H1 (cell line): Measurements from ENCODE around the gene KLHDC10. TPM values are rescaled to one million over a fixed set of nuclear protein-coding genes. Genes with fewer than 3 reads are reported as not detected.
"Not testable (repeated sequence)": the region's sequence is repeated elsewhere in the genome, so short reads cannot be mapped to it uniquely, and the experiment has no call there.

Experiments used
- CTCF ChIA-PET: fragments of 300-600 bp; sonication (Branson Sonifier 250); formaldehyde crosslinking; loops from one replicate; lab custom pipeline; 2021; ENCODE audit not compliant: partially characterized antibody; lab: Charles Lee
- POLR2A ChIA-PET: fragments of 300-600 bp; sonication (Branson Sonifier 250); formaldehyde crosslinking; loops from one replicate; lab custom pipeline; 2021; ENCODE audit warnings: inconsistent platforms; ENCODE audit not compliant: partially characterized antibody; lab: Charles Lee
- DNase-seq, 2 experiments: peaks; one replicate each; pipeline versions ENCODE4 v3.0.0 to v3.0.0-alpha.2; 2010 to 2022; ENCODE audit warnings: low spot score in 2 of 2, low read depth in 1 of 2, mixed read lengths in 1 of 2
- FAIRE-seq: peaks from 2 replicates; lab custom pipeline; 2011; peaks lifted over from hg19 to GRCh38; lab: Jason Lieb, UNC
- H2AFZ ChIP-seq: 2 replicates; pipeline ENCODE4 v1.8.1; 2012; ENCODE audit warnings: low read length, inconsistent platforms
- H2AK5ac ChIP-seq: 2 replicates; pipeline ENCODE4 v1.6.1; 2013; ENCODE audit warnings: low read depth, low read length
- H2BK120ac ChIP-seq: replicated peaks from 2 replicates; pipeline ENCODE3; 2013; ENCODE audit warnings: low read depth, low read length, inconsistent platforms
- H2BK12ac ChIP-seq: 2 replicates; pipeline ENCODE4 v1.6.1; 2013; ENCODE audit warnings: low read depth, low read length
- H2BK15ac ChIP-seq: 2 replicates; pipeline ENCODE4 v1.6.1; 2013; ENCODE audit warnings: low read length
- H2BK20ac ChIP-seq: 2 replicates; pipeline ENCODE4 v1.6.1; 2013; ENCODE audit warnings: low read length
- H2BK5ac ChIP-seq: 2 replicates; pipeline ENCODE4 v1.6.1; 2013; ENCODE audit warnings: low read depth, low read length
- H3K14ac ChIP-seq: 2 replicates; pipeline ENCODE4 v1.6.1; 2013; ENCODE audit warnings: inconsistent platforms; ENCODE audit not compliant: insufficient read length
- H3K18ac ChIP-seq: 2 replicates; pipeline ENCODE4 v1.6.1; 2013; ENCODE audit warnings: low read length; ENCODE audit errors: extremely low read depth
- H3K23ac ChIP-seq: 2 replicates; pipeline ENCODE4 v1.6.1; 2013; ENCODE audit warnings: inconsistent platforms; ENCODE audit not compliant: insufficient read length
- H3K23me2 ChIP-seq: 2 replicates; pipeline ENCODE4 v1.6.1; 2013; ENCODE audit warnings: low read depth, low read length
- H3K27ac ChIP-seq: 2 replicates; pipeline ENCODE4 v1.6.1; 2011; ENCODE audit warnings: low read depth, low read length, inconsistent platforms
- H3K27me3 ChIP-seq, 4 experiments: replicated peaks in 1 of 4; 1 replicate in 1 of 4; 2 replicates in 3 of 4; pipeline versions ENCODE4 v1.6.1 to v1.8.1; 2011 to 2013; ENCODE audit warnings: low read length in 3 of 4, mild to moderate bottlenecking in 3 of 4, inconsistent platforms in 2 of 4, mixed read lengths in 2 of 4, moderate library complexity in 1 of 4; ENCODE audit not compliant: control insufficient read depth in 3 of 4, insufficient read depth in 3 of 4; ENCODE audit errors: extremely low read depth in 1 of 4
- H3K36me3 ChIP-seq, 4 experiments: 2 replicates each; pipeline versions ENCODE4 v1.6.1 to v1.8.1; 2011 to 2013; ENCODE audit warnings: mild to moderate bottlenecking in 4 of 4, low read length in 3 of 4, moderate library complexity in 2 of 4, control low read depth in 1 of 4, inconsistent platforms in 1 of 4; ENCODE audit not compliant: insufficient read depth in 4 of 4, control insufficient read depth in 2 of 4
- H3K4ac ChIP-seq: replicated peaks from 2 replicates; pipeline ENCODE3; 2013; ENCODE audit warnings: low read length, low read depth, mixed read lengths, inconsistent platforms; ENCODE audit not compliant: insufficient read length
- H3K4me1 ChIP-seq, 4 experiments: replicated peaks in 1 of 4; 1 replicate in 1 of 4; 2 replicates in 3 of 4; pipeline versions ENCODE4 v1.6.1 to v1.8.1; 2011 to 2013; ENCODE audit warnings: low read length in 3 of 4, inconsistent platforms in 2 of 4, mixed read lengths in 1 of 4; ENCODE audit not compliant: insufficient read depth in 4 of 4, control insufficient read depth in 3 of 4
- H3K4me2 ChIP-seq, 2 experiments: 2 replicates each; pipeline versions ENCODE4 v1.6.1 to v1.8.1; 2011 to 2013; ENCODE audit warnings: low read depth in 2 of 2, low read length in 2 of 2, control low read depth in 1 of 2, inconsistent platforms in 1 of 2, mild to moderate bottlenecking in 1 of 2; ENCODE audit not compliant: insufficient read depth in 1 of 2
- H3K4me3 ChIP-seq, 4 experiments: fragments of 200-600, 300-600 bp in 1 of 4; sonication (generic), shearing (Covaris generic), sonication (Bioruptor Twin) in 1 of 4; 2 replicates each; pipeline versions ENCODE4 v1.5.1 to v1.8.1; 2011 to 2016; ENCODE audit warnings: low read length in 4 of 4, low read depth in 3 of 4, control low read depth in 2 of 4, inconsistent platforms in 2 of 4, mild to moderate bottlenecking in 2 of 4, mixed read lengths in 1 of 4, moderate library complexity in 1 of 4; ENCODE audit not compliant: insufficient read depth in 2 of 4; ENCODE audit errors: extremely low read depth in 1 of 4
- H3K56ac ChIP-seq: replicated peaks from 2 replicates; pipeline ENCODE3; 2013; ENCODE audit warnings: low read depth, mild to moderate bottlenecking, mixed read lengths, low read length, inconsistent platforms; ENCODE audit not compliant: insufficient read length
- H3K79me1 ChIP-seq: 2 replicates; pipeline ENCODE4 v1.6.1; 2013; ENCODE audit warnings: low read depth, low read length, control low read depth
- H3K79me2 ChIP-seq, 2 experiments: 2 replicates each; pipeline versions ENCODE4 v1.6.1 to v1.8.1; 2012 to 2013; ENCODE audit warnings: low read length in 2 of 2, mild to moderate bottlenecking in 2 of 2, inconsistent platforms in 1 of 2; ENCODE audit not compliant: insufficient read depth in 2 of 2, control insufficient read depth in 1 of 2
- H3K9ac ChIP-seq, 4 experiments: replicated peaks in 1 of 4; 1 replicate in 1 of 4; 2 replicates in 3 of 4; pipeline versions ENCODE4 v1.6.1 to v1.8.1; 2011 to 2013; ENCODE audit warnings: low read depth in 3 of 4, low read length in 3 of 4, control low read depth in 2 of 4, mild to moderate bottlenecking in 2 of 4, moderate library complexity in 2 of 4, inconsistent platforms in 1 of 4; ENCODE audit errors: extremely low read depth in 1 of 4
- H3K9me3 ChIP-seq, 2 experiments: 2 replicates each; pipeline versions ENCODE4 v1.6.1 to v1.8.1; 2012 to 2013; ENCODE audit warnings: mild to moderate bottlenecking in 2 of 2, moderate library complexity in 2 of 2, control low read depth in 1 of 2, inconsistent platforms in 1 of 2, low read depth in 1 of 2, low read length in 1 of 2, mixed read lengths in 1 of 2; ENCODE audit not compliant: insufficient read depth in 2 of 2
- H4K20me1 ChIP-seq, 2 experiments: replicated peaks in 1 of 2; 2 replicates each; pipeline versions ENCODE3 to v1.8.1; 2011 to 2013; ENCODE audit warnings: inconsistent platforms in 2 of 2, low read length in 2 of 2, mild to moderate bottlenecking in 1 of 2; ENCODE audit not compliant: insufficient read depth in 2 of 2, control insufficient read depth in 1 of 2
- H4K5ac ChIP-seq: 2 replicates; pipeline ENCODE4 v1.6.1; 2013; ENCODE audit warnings: low read length, low read depth, mixed read lengths, inconsistent platforms; ENCODE audit not compliant: insufficient read length
- H4K8ac ChIP-seq: 2 replicates; pipeline ENCODE4 v1.8.0; 2013; ENCODE audit warnings: mild to moderate bottlenecking, moderate library complexity, low read length, inconsistent platforms; ENCODE audit not compliant: insufficient read depth; ENCODE audit errors: extremely low read depth
- H4K91ac ChIP-seq: replicated peaks from 2 replicates; pipeline ENCODE3; 2013; ENCODE audit warnings: low read length, mixed read lengths, inconsistent platforms; ENCODE audit not compliant: insufficient read length
- WGBS, 2 experiments: shearing (Covaris generic) in 1 of 2; methylation state at CpG; one replicate each; pipeline versions ENCODE4 v1.1.6 to v1.1.7; 2013 to 2015; ENCODE audit warnings: low lambda C conversion rate in 2 of 2, mixed read lengths in 2 of 2, inconsistent platforms in 1 of 2, low coverage in 1 of 2, missing lambda C conversion rate in 1 of 2; ENCODE audit not compliant: insufficient replicate concordance in 2 of 2, insufficient coverage in 1 of 2, insufficient read length in 1 of 2; ENCODE audit errors: extremely low coverage in 1 of 2, missing lambda C conversion rate in 1 of 2; 5-methylcytosine and 5-hydroxymethylcytosine counted together
- polyA plus RNA-seq, 7 experiments: library from polyadenylated mRNA; depleted of rRNA in 3 of 7; stranded (reverse) in 5 of 7; unstranded in 2 of 7; fragments of >200 nt in 5 of 7; fragments of 200-250 nt in 2 of 7; gene quantifications; 1 replicate in 5 of 7; 2 replicates in 1 of 7; 4 replicates in 1 of 7; pipeline versions ENCODE4 v1.2.1 to v1.2.3, GENCODE V29; 2011 to 2013; ENCODE audit warnings: missing spikeins in 2 of 7, mixed read lengths in 2 of 7
- total RNA-seq: library from RNA; stranded (reverse); fragmentation: NEBNext Ultra II Directional; extraction: Animal tissue kit (Norgen Biotek cat#: 25700); gene quantifications from 2 replicates; pipeline ENCODE4 v1.2.1, GENCODE V29; 2021

KLHDC10 gene
- total and polyA plus RNA-seq, 2 of the 8 experiments (the other 6 are each of a cell fraction or from before 2014, with no cell fraction given): 6.6 to 14.5 TPM

GRCh38 chr7:130085235-130085634, 14.9 kb downstream of the KLHDC10 start:
- H3K79me1 ChIP-seq, H3K36me3 ChIP-seq, H3K18ac ChIP-seq, H2AK5ac ChIP-seq, H2BK15ac ChIP-seq, H4K20me1 ChIP-seq, FAIRE-seq, H3K4ac ChIP-seq, H3K9ac ChIP-seq, H3K4me1 ChIP-seq, H3K27me3 ChIP-seq, H3K27ac ChIP-seq, H2BK12ac ChIP-seq, H3K4me2 ChIP-seq, H4K8ac ChIP-seq, DNase-seq, POLR2A ChIA-PET, H4K91ac ChIP-seq, H2BK5ac ChIP-seq, H3K9me3 ChIP-seq, H2BK120ac ChIP-seq, H3K23ac ChIP-seq, H4K5ac ChIP-seq, H3K23me2 ChIP-seq, H2BK20ac ChIP-seq, H3K56ac ChIP-seq, H2AFZ ChIP-seq, H3K14ac ChIP-seq, H3K4me3 ChIP-seq: not testable (repeated sequence)
- WGBS, 2 experiments: 93% methylated on average over 5 of the region's 5 CpGs; no CpG with 5 or more reads in 1 of the 2 experiments
- CTCF ChIA-PET: interaction anchor here (0.6 to 2.4 kb wide), 8 partner anchors 10 to 709 kb away, joined by 3 to 13 read pairs (median 3); no protein-coding TSS in a partner anchor
- peaks cover 0 to 21% of the 10 kb centered on the region in 2 experiments; a peak in 2 of 4 replicates for H3K79me2 ChIP-seq
